ENCODE results near the gene KRT7.

Gene KRT7

DNA sequence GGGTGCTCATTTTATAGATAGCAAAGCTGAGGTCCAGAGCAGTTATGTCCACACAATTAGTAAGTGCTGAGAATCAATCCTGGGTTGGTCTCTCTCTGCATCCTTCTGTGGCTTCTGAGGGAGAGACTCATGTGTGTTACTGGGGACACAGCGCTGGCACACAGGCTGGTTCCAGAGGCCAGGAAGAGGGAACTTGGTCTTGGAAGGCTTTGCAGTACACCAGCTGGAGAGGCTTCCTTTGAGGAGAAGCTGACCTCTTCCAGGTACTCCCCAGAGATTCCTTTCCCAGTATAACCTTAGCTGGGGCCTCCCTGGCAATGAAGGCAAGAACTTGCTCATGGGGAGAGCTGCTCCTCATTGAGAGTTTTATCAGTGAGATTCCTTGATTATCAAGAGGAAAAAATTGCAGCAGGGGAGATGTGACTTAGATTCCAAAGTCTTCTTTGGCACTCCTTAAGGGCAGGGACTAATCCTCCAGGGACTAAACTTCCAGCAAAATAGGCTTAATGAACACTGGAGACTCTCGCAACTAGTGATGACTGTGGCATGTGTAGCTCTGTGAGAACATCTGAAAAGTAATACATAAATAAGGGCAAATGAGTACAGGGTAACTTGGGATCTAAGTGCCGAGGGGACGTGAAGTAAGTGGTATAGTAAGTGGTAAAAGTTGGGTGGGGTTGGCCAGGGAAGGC is 27.3 kb upstream of the KRT7 start:
- Histone ChIP-seq H3K27me3 (replicated peaks; ENCODE audit: insufficient read depth, low read length) (peaks cover 91% of the 10 kb centered on the region), H3K4me3 (ENCODE audit: low read length) (no peak overlapping the region), H3K9ac (ENCODE audit: low read length) (no peak overlapping the region), H3K9me2 (replicated peaks; ENCODE audit: insufficient read depth, low read length) (no peaks in the 10 kb centered on the region), H3K4me1 (ENCODE audit: low read length) (no peaks in the 10 kb centered on the region), H2AFZ (ENCODE audit: low read length) (no peak overlapping the region), H3K4me2 (ENCODE audit: low read depth, low read length) (no peak overlapping the region), H3F3A (ENCODE audit: insufficient read depth, low read length) (no peaks in the 10 kb centered on the region), H3K79me2 (ENCODE audit: low read length) (no peaks in the 10 kb centered on the region), H4K20me1 (ENCODE audit: insufficient read depth, low read length) (no peaks in the 10 kb centered on the region), H3K27ac (ENCODE audit: low read length) (no peak overlapping the region), H3K9me3 (replicated peaks; ENCODE audit: insufficient read depth, low read length) (no peaks in the 10 kb centered on the region), H3K36me3 (replicated peaks; ENCODE audit: insufficient read depth, low read length) (no peaks in the 10 kb centered on the region)
- DNase-seq = no peak
- TF ChIP-seq EZH2phosphoT487 (IDR thresholded peaks at IDR 0.05; ENCODE audit: low read length) = no peak
- TF ChIP-seq EZH2 (optimal IDR thresholded peaks at IDR 0.05; ENCODE audit: low read depth, low read length) = no peak
- TF ChIP-seq, protein P1, sequence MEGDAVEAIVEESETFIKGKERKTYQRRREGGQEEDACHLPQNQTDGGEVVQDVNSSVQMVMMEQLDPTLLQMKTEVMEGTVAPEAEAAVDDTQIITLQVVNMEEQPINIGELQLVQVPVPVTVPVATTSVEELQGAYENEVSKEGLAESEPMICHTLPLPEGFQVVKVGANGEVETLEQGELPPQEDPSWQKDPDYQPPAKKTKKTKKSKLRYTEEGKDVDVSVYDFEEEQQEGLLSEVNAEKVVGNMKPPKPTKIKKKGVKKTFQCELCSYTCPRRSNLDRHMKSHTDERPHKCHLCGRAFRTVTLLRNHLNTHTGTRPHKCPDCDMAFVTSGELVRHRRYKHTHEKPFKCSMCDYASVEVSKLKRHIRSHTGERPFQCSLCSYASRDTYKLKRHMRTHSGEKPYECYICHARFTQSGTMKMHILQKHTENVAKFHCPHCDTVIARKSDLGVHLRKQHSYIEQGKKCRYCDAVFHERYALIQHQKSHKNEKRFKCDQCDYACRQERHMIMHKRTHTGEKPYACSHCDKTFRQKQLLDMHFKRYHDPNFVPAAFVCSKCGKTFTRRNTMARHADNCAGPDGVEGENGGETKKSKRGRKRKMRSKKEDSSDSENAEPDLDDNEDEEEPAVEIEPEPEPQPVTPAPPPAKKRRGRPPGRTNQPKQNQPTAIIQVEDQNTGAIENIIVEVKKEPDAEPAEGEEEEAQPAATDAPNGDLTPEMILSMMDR (IDR thresholded peaks at IDR 0.05; ENCODE audit: low read length) = no peak

DNA sequence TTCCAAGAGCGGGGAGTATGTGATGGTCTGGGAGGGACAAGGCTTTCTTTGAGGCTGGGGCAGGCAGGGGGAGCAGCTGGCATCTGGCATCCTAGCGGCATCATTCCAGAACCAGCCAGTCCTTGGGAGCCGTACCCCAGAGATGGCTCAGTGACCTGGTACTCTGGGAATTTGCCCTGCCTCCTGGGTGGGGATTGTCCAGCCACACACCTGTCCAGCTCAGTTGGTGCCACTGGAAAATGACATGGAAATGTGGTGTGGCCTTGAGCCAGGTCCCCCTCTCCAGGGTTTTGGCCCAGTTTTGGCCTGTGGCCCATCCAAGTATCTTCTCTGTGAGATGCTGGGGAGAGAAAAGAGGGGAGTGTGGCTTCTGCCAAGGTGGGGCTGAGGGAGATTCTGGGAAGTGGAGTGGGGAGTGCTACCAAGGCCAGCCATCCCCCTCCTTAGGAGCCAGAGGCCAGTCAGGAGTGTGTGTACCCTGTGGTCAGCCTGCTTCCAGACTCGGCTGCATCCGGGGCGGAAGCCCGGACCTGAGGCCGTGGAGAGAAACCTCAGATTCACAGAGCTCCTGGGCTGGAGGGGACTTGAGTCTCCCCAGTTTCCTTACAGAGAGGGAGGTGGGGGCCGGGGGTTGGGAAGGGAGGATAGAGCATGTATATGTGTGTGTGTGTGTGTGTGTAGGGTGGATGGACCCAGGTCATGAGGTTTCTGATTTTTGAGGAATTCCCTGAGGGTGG is 26.6 kb upstream of the KRT7 start:
- no peaks in the 10 kb centered on the region for H3K4me1 ChIP-seq (ENCODE audit: low read length)
- H3K79me2 ChIP-seq (ENCODE audit: low read length) = no peaks in the 10 kb centered on the region

DNA sequence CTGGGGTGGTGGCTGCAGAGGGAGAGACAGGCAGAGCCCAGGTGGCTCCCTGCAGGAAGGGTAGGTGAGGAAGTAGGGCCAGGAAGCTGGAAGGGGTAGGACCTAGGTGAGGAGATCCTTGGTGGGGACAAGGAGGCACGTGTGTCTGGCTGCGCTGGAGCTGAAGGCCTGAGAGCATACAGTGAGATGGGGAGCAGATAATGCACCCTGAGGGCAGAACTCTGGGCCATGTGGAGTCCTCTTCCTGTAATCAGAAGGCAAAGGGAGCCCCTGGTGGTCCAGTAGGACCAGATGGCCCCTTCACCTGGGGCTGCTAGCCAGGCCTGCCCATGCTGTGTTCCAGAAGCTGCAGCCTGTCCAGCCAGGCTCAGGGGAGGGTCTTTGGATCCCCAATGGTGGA is 25.9 kb upstream of the KRT7 start:
- H3K4me1 ChIP-seq (ENCODE audit: low read length) = no peaks in the 10 kb centered on the region

More for the DNA sequence above, 26.6 kb upstream of the KRT7 start:
- H3K27ac ChIP-seq (ENCODE audit: low read length) = no peak overlapping the region
- TF ChIP-seq EZH2phosphoT487 (IDR thresholded peaks at IDR 0.05; ENCODE audit: low read length) (no peak), EZH2 (optimal IDR thresholded peaks at IDR 0.05; ENCODE audit: low read depth, low read length) (no peak)
- TF ChIP-seq, protein P1 (IDR thresholded peaks at IDR 0.05; ENCODE audit: low read length) = no peak
- H3K27me3 ChIP-seq (replicated peaks; ENCODE audit: insufficient read depth, low read length) = peaks cover 90% of the 10 kb centered on the region
- no peak overlapping the region for H3K4me2 ChIP-seq (ENCODE audit: low read depth, low read length)
- no peak for DNase-seq
- H2AFZ ChIP-seq (ENCODE audit: low read length) = no peak overlapping the region
- H3K9me3 ChIP-seq (replicated peaks; ENCODE audit: insufficient read depth, low read length) = no peaks in the 10 kb centered on the region
- H3F3A ChIP-seq (ENCODE audit: insufficient read depth, low read length) = no peaks in the 10 kb centered on the region
- H3K9ac ChIP-seq (ENCODE audit: low read length) = no peak overlapping the region
- H3K36me3 ChIP-seq (replicated peaks; ENCODE audit: insufficient read depth, low read length) = no peaks in the 10 kb centered on the region
- no peaks in the 10 kb centered on the region for H4K20me1 ChIP-seq (ENCODE audit: insufficient read depth, low read length)
- no peak overlapping the region for H3K4me3 ChIP-seq (ENCODE audit: low read length)
- H3K9me2 ChIP-seq (replicated peaks; ENCODE audit: insufficient read depth, low read length) = no peaks in the 10 kb centered on the region

More for the DNA sequence above, 25.9 kb upstream of the KRT7 start:
- peaks cover 91% of the 10 kb centered on the region for H3K27me3 ChIP-seq (replicated peaks; ENCODE audit: insufficient read depth, low read length)
- no peak overlapping the region for H2AFZ ChIP-seq (ENCODE audit: low read length)
- H3K9me2 ChIP-seq (replicated peaks; ENCODE audit: insufficient read depth, low read length) = no peaks in the 10 kb centered on the region
- H3K9ac ChIP-seq (ENCODE audit: low read length) = no peak overlapping the region
- H3K9me3 ChIP-seq (replicated peaks; ENCODE audit: insufficient read depth, low read length) = no peaks in the 10 kb centered on the region
- no peak overlapping the region for H3K4me2 ChIP-seq (ENCODE audit: low read depth, low read length)
- no peaks in the 10 kb centered on the region for H3F3A ChIP-seq (ENCODE audit: insufficient read depth, low read length)
- no peak overlapping the region for H3K27ac ChIP-seq (ENCODE audit: low read length)
- TF ChIP-seq EZH2phosphoT487 (IDR thresholded peaks at IDR 0.05; ENCODE audit: low read length) (no peak), EZH2 (optimal IDR thresholded peaks at IDR 0.05; ENCODE audit: low read depth, low read length) (no peak)
- TF ChIP-seq, protein P1 (IDR thresholded peaks at IDR 0.05; ENCODE audit: low read length) = no peak
- H3K79me2 ChIP-seq (ENCODE audit: low read length) = no peaks in the 10 kb centered on the region
- DNase-seq = no peak
- H3K4me3 ChIP-seq (ENCODE audit: low read length) = no peak overlapping the region
- no peaks in the 10 kb centered on the region for H4K20me1 ChIP-seq (ENCODE audit: insufficient read depth, low read length)
- no peaks in the 10 kb centered on the region for H3K36me3 ChIP-seq (replicated peaks; ENCODE audit: insufficient read depth, low read length)
